Measurements from ENCODE around the gene EXOC1L. TPM values are rescaled to one million over a fixed set of nuclear protein-coding genes. Genes with fewer than 3 reads are reported as not detected.

EXOC1L gene
- polyA plus RNA-seq, 2 of the 4 experiments (the other 2 are of a cell fraction), result not detected

DNA sequence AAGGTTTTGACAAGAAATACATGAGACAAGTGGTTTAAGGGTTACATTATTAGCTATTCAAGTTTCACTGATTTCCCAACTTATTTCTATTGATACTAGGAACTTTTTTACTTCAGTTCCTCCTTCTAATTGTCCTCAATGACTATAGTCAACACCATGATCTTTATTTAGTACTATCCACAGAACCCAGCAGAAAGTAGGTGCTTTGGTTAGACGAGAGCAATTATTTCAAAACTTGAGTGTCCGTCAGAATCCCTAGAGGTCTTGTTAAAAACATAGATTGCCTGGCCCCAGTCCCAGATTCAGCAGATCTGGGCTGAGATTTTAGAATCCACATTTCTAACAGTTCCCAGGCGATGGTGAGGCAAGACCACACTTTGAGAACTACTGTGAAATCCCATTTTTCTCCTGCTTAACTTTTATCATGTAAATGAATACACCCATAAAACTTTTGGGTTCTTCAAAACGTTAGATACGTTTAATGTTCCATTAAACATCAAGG lies 51.8 kb downstream of the EXOC1L start:
- no peak overlapping the region for H3K27ac ChIP-seq
- 84% methylated on average over 5 of the region's 5 CpGs for WGBS (ENCODE audit: missing lambda C conversion rate)
- CTCF ChIA-PET, result no interaction called here

DNA sequence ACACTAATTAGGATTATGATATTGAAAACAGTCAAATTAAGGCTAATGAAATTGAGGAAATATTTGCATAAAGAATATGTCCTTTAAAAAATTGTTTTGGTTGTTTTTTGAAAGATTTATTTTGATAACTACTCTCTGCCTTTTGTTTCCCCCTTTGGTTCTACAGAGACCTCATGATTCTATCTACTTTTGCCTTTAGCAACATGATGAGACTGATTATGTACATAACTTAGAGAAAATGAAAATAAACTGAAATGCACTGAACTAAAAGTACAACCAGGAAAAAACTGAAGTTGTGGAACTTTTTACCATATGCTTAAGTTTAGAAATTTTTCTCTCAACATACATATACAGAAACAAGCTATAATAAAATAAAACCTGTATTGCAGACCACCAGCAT lies 55.2 kb downstream of the EXOC1L start:
- Histone ChIP-seq H3K4me2 (no peak overlapping the region), H3K9me3 (no peaks in the 10 kb centered on the region), H3K4me3 (no peak overlapping the region), H3K27ac (no peak overlapping the region), H3K4me1 (no peaks in the 10 kb centered on the region)
- POLR2A ChIA-PET, result no interaction called here
- DNase-seq (ENCODE audit: low read depth in 1 of 2, low spot score in 1 of 2), result no peak
- no peak for TF ChIP-seq NPAS2 (CRISPR knock-in tag; IDR thresholded peaks at IDR 0.05; ENCODE audit: borderline replicate concordance)
- no peak for TF ChIP-seq USF2 (IDR thresholded peaks at IDR 0.05)
- CTCF ChIA-PET, result no interaction called here
- FAIRE-seq, result no peak
- no peak for ATAC-seq

More for the DNA sequence above, 51.8 kb downstream of the EXOC1L start:
- ATAC-seq (no peak), FAIRE-seq (no peak), DNase-seq (ENCODE audit: low read depth in 1 of 2, low spot score in 1 of 2) (no peak)
- no peaks in the 10 kb centered on the region for H3K9me3 ChIP-seq
- TF ChIP-seq ESRRA (IDR thresholded peaks at IDR 0.05; ENCODE audit: borderline replicate concordance, low read length) (no peak), FOSB (CRISPR knock-in tag; IDR thresholded peaks at IDR 0.05) (no peak), FOSL2 (IDR thresholded peaks at IDR 0.05) (no peak), FOSL2 (CRISPR knock-in tag; IDR thresholded peaks at IDR 0.05) (no peak), RCOR1 (IDR thresholded peaks at IDR 0.05; ENCODE audit: low read depth, low read length) (no peak), ATOH8 (CRISPR knock-in tag; IDR thresholded peaks at IDR 0.05; ENCODE audit: low read depth) (no peak), ZSCAN20 (CRISPR knock-in tag; IDR thresholded peaks at IDR 0.05) (no peak), SREBF2 (IDR thresholded peaks at IDR 0.05) (no peak), TFCP2L1 (CRISPR knock-in tag; IDR thresholded peaks at IDR 0.05) (no peak), POLR2AphosphoS2 (conservative IDR thresholded peaks at IDR 0.05; ENCODE audit: low read length) (no peak), CTCF (IDR thresholded peaks at IDR 0.05) (no peak)
- no peak overlapping the region for H3K4me2 ChIP-seq
- H3K4me1 ChIP-seq, result peaks cover 5% of the 10 kb centered on the region
- POLR2A ChIA-PET, result no interaction called here
- no peak overlapping the region for H3K4me3 ChIP-seq

- no peaks in the 10 kb centered on the region for H3K9me3 ChIP-seq
- H3K27ac ChIP-seq, result no peak overlapping the region
- no peak overlapping the region for H3K4me3 ChIP-seq
- TF ChIP-seq MAX (IDR thresholded peaks at IDR 0.05) (no peak), ZFP36 (IDR thresholded peaks at IDR 0.05; ENCODE audit: borderline replicate concordance, partially characterized antibody) (no peak), HDAC2 (IDR thresholded peaks at IDR 0.05) (no peak), ZSCAN20 (CRISPR knock-in tag; IDR thresholded peaks at IDR 0.05) (no peak), HES2 (IDR thresholded peaks at IDR 0.05) (no peak)
- TF ChIP-seq, protein P1, sequence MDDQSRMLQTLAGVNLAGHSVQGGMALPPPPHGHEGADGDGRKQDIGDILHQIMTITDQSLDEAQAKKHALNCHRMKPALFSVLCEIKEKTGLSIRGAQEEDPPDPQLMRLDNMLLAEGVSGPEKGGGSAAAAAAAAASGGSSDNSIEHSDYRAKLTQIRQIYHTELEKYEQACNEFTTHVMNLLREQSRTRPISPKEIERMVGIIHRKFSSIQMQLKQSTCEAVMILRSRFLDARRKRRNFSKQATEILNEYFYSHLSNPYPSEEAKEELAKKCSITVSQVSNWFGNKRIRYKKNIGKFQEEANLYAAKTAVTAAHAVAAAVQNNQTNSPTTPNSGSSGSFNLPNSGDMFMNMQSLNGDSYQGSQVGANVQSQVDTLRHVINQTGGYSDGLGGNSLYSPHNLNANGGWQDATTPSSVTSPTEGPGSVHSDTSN (IDR thresholded peaks at IDR 0.05), result no peak
- ChIA-PET CTCF (interaction anchor here (1.4 kb wide), 1 partner anchor 9 kb away, joined by 3 read pairs; no protein-coding TSS in a partner anchor), POLR2A (no interaction called here)
- no peaks in the 10 kb centered on the region for H3K4me1 ChIP-seq
- H3K4me2 ChIP-seq, result no peak overlapping the region
- no peak for ATAC-seq
- no peak for DNase-seq (ENCODE audit: low read depth in 1 of 2, low spot score in 1 of 2)
- no peak for FAIRE-seq
Observed at GRCh38 chr4:55876387-55876786, 56.8 kb downstream of the EXOC1L start.

All from A549 (cell line).